Kidney (tissue), 14 donors: ENCODE data around the gene FNIP2. TPM values are rescaled to one million over a fixed set of nuclear protein-coding genes. Genes with fewer than 3 reads are reported as not detected.
A peak's percentile ranks its signal among the peaks of the same experiment; 100 is the strongest.

ENCODE experiments used
- DNase-seq, 5 donors: peaks; one replicate each; pipeline ENCODE4 v3.0.0-alpha.2; 2013 to 2020
- FAIRE-seq: peaks from 2 replicates; lab custom pipeline; 2012; peaks lifted over from hg19 to GRCh38; lab: Jason Lieb, UNC
- H3K27ac ChIP-seq, 2 donors: one replicate each; pipeline ENCODE4 v1.7.0; 2013; ENCODE audit warnings: low read depth in 2 of 2, low read length in 2 of 2, inconsistent platforms in 1 of 2
- H3K27me3 ChIP-seq: one replicate; pipeline ENCODE4 v1.7.1; 2013; ENCODE audit warnings: low read length, inconsistent platforms; ENCODE audit not compliant: control insufficient read depth, insufficient read depth
- H3K36me3 ChIP-seq, 3 donors: one replicate each; pipeline versions ENCODE4 v1.7.0 to v1.7.1; 2013; ENCODE audit warnings: low read length in 3 of 3, control low read depth in 1 of 3, inconsistent platforms in 1 of 3; ENCODE audit not compliant: insufficient read depth in 3 of 3, control insufficient read depth in 2 of 3
- H3K4me1 ChIP-seq, 3 donors: one replicate each; pipeline versions ENCODE4 v1.7.0 to v1.7.1; 2013; ENCODE audit warnings: low read length in 3 of 3, inconsistent platforms in 1 of 3, low read depth in 1 of 3; ENCODE audit not compliant: control insufficient read depth in 2 of 3, insufficient read depth in 2 of 3
- H3K4me3 ChIP-seq, 3 donors: one replicate each; pipeline versions ENCODE4 v1.7.0 to v1.8.1; 2013; ENCODE audit warnings: low read length in 3 of 3, control low read depth in 1 of 3, inconsistent platforms in 1 of 3
- H3K9ac ChIP-seq, 3 donors: one replicate each; pipeline versions ENCODE4 v1.7.0 to v1.7.1; 2013; ENCODE audit warnings: low read length in 3 of 3, control low read depth in 1 of 3, inconsistent platforms in 1 of 3
- H3K9me3 ChIP-seq, 3 donors: one replicate each; pipeline versions ENCODE4 v1.7.0 to v1.7.1; 2013; ENCODE audit warnings: low read length in 3 of 3, control low read depth in 1 of 3, inconsistent platforms in 1 of 3; ENCODE audit not compliant: control insufficient read depth in 2 of 3, insufficient read depth in 1 of 3
- intact Hi-C: fragments of 100-400 bp; cut with DNase I; formaldehyde crosslinking; loops from one replicate; pipeline ENCODE4 v1.11.1; 2022
- polyA plus RNA-seq: library from polyadenylated mRNA; stranded (reverse); fragments of 350-450 nt; fragmentation: Illumina TruSeq; extraction: RNeasy Lipid Tissue Mini Kit (QIAGEN cat#74804); gene quantifications from one replicate; pipeline ENCODE4 v1.2.3, GENCODE V29; 2014; ENCODE audit warnings: low read depth, low replicate concordance; ENCODE audit not compliant: insufficient read depth
- total RNA-seq: library from RNA; stranded (reverse); fragmentation: NEBNext Ultra II Directional; extraction: Animal tissue kit (Norgen Biotek cat#: 25700); gene quantifications from one replicate; pipeline ENCODE4 v1.2.1, GENCODE V29; 2021
- TF ChIP-seq, protein P1 (sequence below): IDR thresholded peaks from 3 replicates; pipeline ENCODE4 v1.5.1; 2012; ENCODE audit warnings: mild to moderate bottlenecking, moderate library complexity, borderline replicate concordance; ENCODE audit not compliant: insufficient read depth; ENCODE audit errors: extremely low read depth
- donor health status: control.
- donor health status: control.
- donor health status: control.
- donor health status: control.
- donor health status: control.
- donor health status: DM: yes; HTN: yes; CAD: no.
- donor health status: Normal renal cell carcinoma (clear cell type).

Gene FNIP2
- total and polyA plus RNA-seq, 2 donors from 2014 or later, result 13.2 to 65.1 TPM

DNA sequence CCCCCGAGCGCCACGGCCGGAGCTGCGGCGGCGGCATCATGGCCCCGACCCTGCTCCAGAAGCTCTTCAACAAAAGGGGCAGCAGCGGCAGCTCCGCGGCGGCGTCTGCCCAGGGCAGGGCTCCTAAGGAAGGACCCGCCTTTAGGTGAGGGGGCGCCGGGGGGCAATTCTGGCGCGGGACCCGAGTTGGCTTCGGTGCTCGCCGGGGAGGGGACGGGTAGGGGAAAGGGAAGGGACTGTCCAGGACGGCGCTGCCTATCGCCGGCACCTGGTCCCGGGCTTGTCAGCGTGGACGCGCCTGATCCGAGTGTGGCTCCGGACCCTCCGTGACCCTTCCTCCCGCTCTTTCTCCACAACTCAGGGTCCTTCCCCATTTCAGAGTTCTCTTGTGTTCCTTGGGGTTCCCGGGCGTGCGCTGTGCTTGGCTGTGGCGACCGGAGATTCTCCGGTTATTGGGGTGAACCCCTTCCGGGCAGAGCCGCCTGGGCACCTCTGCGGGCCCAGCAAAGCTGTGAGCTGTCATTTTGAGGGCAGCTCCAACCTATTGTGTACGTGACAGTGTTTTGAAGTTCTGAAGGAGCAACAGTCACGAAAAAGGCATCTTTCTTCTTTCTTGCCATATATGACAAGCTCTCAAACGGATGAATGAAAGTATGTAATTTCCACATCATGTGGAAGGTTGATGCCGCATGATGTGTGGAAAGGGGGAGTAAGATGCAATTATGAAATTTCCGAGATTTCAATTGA lies 522 bp downstream of the FNIP2 start:
- peak overlapping the region; percentile 51 to 86 for H3K27ac ChIP-seq
- no peaks in the 10 kb centered on the region for H3K36me3 ChIP-seq
- peaks cover 0 to 12% (median 11%) of the 10 kb centered on the region in 3 donors for H3K4me1 ChIP-seq
- H3K4me3 ChIP-seq, result peak overlapping the region; percentile 66 to 83 (median 81)
- TF ChIP-seq, protein P1, sequence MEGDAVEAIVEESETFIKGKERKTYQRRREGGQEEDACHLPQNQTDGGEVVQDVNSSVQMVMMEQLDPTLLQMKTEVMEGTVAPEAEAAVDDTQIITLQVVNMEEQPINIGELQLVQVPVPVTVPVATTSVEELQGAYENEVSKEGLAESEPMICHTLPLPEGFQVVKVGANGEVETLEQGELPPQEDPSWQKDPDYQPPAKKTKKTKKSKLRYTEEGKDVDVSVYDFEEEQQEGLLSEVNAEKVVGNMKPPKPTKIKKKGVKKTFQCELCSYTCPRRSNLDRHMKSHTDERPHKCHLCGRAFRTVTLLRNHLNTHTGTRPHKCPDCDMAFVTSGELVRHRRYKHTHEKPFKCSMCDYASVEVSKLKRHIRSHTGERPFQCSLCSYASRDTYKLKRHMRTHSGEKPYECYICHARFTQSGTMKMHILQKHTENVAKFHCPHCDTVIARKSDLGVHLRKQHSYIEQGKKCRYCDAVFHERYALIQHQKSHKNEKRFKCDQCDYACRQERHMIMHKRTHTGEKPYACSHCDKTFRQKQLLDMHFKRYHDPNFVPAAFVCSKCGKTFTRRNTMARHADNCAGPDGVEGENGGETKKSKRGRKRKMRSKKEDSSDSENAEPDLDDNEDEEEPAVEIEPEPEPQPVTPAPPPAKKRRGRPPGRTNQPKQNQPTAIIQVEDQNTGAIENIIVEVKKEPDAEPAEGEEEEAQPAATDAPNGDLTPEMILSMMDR, result no peak
- peak overlapping the region; percentile 43 to 94 (median 76) for H3K9ac ChIP-seq
- H3K27me3 ChIP-seq, result no peaks in the 10 kb centered on the region
- peak; percentile 48 to 85 (median 61) for DNase-seq
- no peaks in the 10 kb centered on the region for H3K9me3 ChIP-seq
- intact Hi-C loops, result no loop called here
- FAIRE-seq, result no peak

DNA sequence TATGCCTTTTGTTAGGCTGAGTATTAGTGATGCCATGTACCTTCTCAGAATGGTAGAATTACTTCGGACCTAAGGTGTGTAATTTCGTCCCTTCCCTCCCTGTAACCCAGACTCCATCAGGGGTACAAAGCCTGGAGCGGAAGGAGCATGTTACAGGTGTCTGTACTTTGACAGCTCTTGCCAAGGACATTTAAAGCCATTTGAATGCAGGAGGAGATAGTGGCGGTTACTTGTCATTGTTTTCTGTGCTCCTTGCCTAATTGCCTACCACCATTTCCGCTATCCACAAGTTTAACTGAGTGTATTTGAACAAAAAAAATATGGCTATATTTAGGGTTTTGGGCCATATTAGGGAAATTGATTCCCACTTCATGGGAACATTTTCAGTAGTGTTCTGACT lies 1.8 kb downstream of the FNIP2 start:
- Histone ChIP-seq H3K4me1 (peaks cover 3 to 19% (median 16%) of the 10 kb centered on the region in 3 donors), H3K9me3 (no peaks in the 10 kb centered on the region), H3K4me3 (peak overlapping the region in 2 of 3 donors; percentile 66 to 83), H3K27me3 (no peaks in the 10 kb centered on the region), H3K36me3 (no peaks in the 10 kb centered on the region), H3K27ac (peak overlapping the region; percentile 51 to 86), H3K9ac (peak overlapping the region in 2 of 3 donors; percentile 8 to 43)
- intact Hi-C loops, result no loop called here
- TF ChIP-seq, protein P1, result no peak
- no peak for FAIRE-seq
- no peak for DNase-seq

DNA sequence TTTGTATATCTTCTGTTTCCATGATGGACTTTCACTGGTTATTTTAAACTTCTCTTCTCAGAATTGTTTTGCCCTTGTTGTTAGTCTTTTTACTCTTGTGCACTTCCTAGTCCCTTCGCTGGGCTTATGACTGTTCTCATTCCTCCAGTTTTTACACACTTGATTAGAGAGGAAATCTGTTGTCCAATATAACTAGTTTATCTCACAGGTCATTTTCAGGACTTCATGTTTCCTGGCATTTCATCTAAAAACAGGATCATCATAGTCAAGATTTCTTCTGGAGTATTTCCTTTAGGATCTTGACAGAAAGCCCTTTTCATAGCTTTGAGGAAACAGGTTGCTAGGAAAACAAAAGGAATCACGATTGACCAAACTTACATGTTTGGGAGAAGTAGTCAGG lies 3.0 kb downstream of the FNIP2 start:
- H3K9me3 ChIP-seq, result no peaks in the 10 kb centered on the region
- H3K4me3 ChIP-seq, result peak overlapping the region in 2 of 3 donors; percentile 66 to 83
- FAIRE-seq (peak; percentile 3), DNase-seq (no peak)
- H3K9ac ChIP-seq, result peak overlapping the region in 1 of 3 donors; percentile 43
- peak overlapping the region; percentile 25 to 48 for H3K27ac ChIP-seq
- TF ChIP-seq, protein P1, result no peak
- intact Hi-C loops, result no loop called here
- H3K4me1 ChIP-seq, result peaks cover 3 to 24% (median 16%) of the 10 kb centered on the region in 3 donors
- H3K27me3 ChIP-seq, result no peaks in the 10 kb centered on the region
- H3K36me3 ChIP-seq, result no peaks in the 10 kb centered on the region
